ENCODE measurements around the gene AIF1.

GRCh38 chr6:31633447-31633846 lies 18.4 kb downstream of the AIF1 start:
- TF ChIP-seq CTCF (conservative IDR thresholded peaks at IDR 0.05; ENCODE audit: low read depth, low read length) = no peak
- no peak for TF ChIP-seq EZH2 (IDR thresholded peaks at IDR 0.05; ENCODE audit: low read length, unreplicated experiment)
- no peak for TF ChIP-seq EZH2phosphoT487 (IDR thresholded peaks at IDR 0.05; ENCODE audit: borderline replicate concordance, low read length)

Data from PC-3 (cell line).